ENCODE data around the gene CSTPP1. TPM values are rescaled to one million over a fixed set of nuclear protein-coding genes. Genes with fewer than 3 reads are reported as not detected.
"Not testable (repeated sequence)": the region's sequence is repeated elsewhere in the genome, so short reads cannot be mapped to it uniquely, and the experiment has no call there.

CSTPP1 gene
- total RNA-seq, 1 donor from 2014 or later, result 66.1 TPM

- Mint-ChIP-seq H3K4me3 (ENCODE audit: low read depth) (no peak overlapping the region), H3K27me3 (no peaks in the 10 kb centered on the region), H3K4me1 (ENCODE audit: low read depth) (peaks cover 15% of the 10 kb centered on the region), H3K27ac (no peak overlapping the region), H3K36me3 (ENCODE audit: insufficient read depth) (peaks cover 12% of the 10 kb centered on the region), H3K9me3 (ENCODE audit: low read depth) (peaks cover under 1% of the 10 kb centered on the region)
- TF ChIP-seq, protein P1, sequence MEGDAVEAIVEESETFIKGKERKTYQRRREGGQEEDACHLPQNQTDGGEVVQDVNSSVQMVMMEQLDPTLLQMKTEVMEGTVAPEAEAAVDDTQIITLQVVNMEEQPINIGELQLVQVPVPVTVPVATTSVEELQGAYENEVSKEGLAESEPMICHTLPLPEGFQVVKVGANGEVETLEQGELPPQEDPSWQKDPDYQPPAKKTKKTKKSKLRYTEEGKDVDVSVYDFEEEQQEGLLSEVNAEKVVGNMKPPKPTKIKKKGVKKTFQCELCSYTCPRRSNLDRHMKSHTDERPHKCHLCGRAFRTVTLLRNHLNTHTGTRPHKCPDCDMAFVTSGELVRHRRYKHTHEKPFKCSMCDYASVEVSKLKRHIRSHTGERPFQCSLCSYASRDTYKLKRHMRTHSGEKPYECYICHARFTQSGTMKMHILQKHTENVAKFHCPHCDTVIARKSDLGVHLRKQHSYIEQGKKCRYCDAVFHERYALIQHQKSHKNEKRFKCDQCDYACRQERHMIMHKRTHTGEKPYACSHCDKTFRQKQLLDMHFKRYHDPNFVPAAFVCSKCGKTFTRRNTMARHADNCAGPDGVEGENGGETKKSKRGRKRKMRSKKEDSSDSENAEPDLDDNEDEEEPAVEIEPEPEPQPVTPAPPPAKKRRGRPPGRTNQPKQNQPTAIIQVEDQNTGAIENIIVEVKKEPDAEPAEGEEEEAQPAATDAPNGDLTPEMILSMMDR (IDR thresholded peaks at IDR 0.05; ENCODE audit: unreplicated experiment), result no peak
- DNase-seq (ENCODE audit: low spot score, unreplicated experiment), result no peak
Measured at GRCh38 chr11:46984548-46984947, 48.0 kb downstream of the CSTPP1 start.

DNA sequence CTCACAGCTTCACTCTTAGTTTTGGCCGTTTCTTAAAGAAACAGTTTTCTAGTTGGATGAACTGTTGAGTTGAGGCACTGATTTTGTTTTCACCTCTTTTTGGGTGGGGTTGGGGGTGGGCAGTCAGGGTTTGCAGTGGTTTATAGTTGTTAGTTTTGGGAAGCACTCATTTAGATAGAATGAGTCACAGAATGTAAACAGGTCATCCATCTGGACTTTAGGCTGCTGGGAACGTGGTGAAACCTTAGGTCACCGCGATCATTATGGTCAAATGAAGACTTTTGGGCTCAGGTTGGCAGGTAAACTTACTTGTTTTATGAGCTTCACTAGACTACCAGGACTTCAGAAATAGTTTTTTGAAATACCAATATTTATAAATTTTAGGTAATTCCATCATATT lies 48.4 kb downstream of the CSTPP1 start:
- H3K36me3 Mint-ChIP-seq (ENCODE audit: insufficient read depth), result peaks cover 16% of the 10 kb centered on the region
- H3K4me3 Mint-ChIP-seq (ENCODE audit: low read depth), result no peak overlapping the region
- TF ChIP-seq, protein P1 (IDR thresholded peaks at IDR 0.05; ENCODE audit: unreplicated experiment), result no peak
- H3K27ac Mint-ChIP-seq, result no peak overlapping the region
- peaks cover 4% of the 10 kb centered on the region for H3K9me3 Mint-ChIP-seq (ENCODE audit: low read depth)
- peaks cover 15% of the 10 kb centered on the region for H3K4me1 Mint-ChIP-seq (ENCODE audit: low read depth)
- H3K27me3 Mint-ChIP-seq, result no peaks in the 10 kb centered on the region
- no peak for DNase-seq (ENCODE audit: low spot score, unreplicated experiment)

DNA sequence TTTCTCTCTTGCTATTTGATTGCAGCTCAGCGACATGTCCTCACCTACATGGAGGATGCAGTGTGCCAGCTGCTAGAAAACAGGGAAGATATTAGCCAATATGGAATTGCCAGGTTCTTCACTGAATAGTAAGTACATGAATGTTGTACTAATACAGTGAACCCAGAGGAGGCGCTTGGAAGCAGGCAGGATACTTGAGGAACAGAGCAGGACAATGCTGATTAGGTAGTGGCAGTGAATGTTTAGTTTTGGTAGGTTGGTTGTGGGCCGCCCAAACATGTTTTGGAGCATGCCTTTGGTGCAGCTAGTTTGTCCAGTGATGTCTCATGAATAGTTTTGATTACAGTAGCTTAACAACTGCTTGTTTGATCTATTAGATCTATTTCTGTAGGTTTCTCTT lies 50.6 kb downstream of the CSTPP1 start:
- no peak overlapping the region for H3K4me3 Mint-ChIP-seq (ENCODE audit: low read depth)
- no peak for DNase-seq (ENCODE audit: low spot score, unreplicated experiment)
- H3K36me3 Mint-ChIP-seq (ENCODE audit: insufficient read depth), result peaks cover 27% of the 10 kb centered on the region
- no peaks in the 10 kb centered on the region for H3K27me3 Mint-ChIP-seq
- H3K9me3 Mint-ChIP-seq (ENCODE audit: low read depth), result peaks cover 4% of the 10 kb centered on the region
- H3K4me1 Mint-ChIP-seq (ENCODE audit: low read depth), result peaks cover 18% of the 10 kb centered on the region
- TF ChIP-seq, protein P1 (IDR thresholded peaks at IDR 0.05; ENCODE audit: unreplicated experiment), result no peak
- H3K27ac Mint-ChIP-seq, result no peak overlapping the region

DNA sequence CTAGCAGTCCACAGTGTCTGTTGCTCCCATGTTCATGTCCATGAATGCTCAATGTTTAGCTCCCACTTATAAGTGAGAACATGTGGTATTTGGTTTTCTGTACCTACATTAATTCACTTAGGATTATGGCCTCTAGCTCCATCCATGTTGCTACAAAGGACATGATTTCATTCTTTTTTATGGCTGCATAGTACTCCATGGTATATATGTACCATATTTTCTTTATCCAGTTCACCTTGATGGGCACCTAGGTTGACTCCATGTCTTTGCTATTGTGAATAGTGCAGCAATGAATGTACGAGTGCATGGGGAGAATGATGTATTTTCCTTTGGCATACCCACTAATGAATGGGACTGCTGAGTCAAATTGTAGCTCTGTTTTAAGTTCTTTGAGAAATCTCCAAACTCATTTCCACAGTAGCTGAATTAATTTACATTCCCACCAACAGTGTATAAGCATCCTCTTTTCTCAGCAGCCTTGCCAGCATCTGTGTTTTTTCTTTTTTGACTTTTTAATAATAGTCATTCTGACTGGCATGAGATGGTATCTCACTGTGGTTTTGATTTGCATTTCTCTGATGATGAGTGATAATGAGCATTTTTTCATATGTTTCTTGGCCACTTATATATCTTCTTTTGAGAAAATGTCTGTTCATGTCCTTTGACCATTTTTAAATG lies 53.4 kb downstream of the CSTPP1 start:
- H3K36me3 Mint-ChIP-seq (ENCODE audit: insufficient read depth), result peaks cover 44% of the 10 kb centered on the region
- H3K4me3 Mint-ChIP-seq (ENCODE audit: low read depth); DNase-seq (ENCODE audit: low spot score, unreplicated experiment); H3K27me3 Mint-ChIP-seq; H3K27ac Mint-ChIP-seq: not testable (repeated sequence)
- H3K4me1 Mint-ChIP-seq (ENCODE audit: low read depth), result peaks cover 10% of the 10 kb centered on the region
- H3K9me3 Mint-ChIP-seq (ENCODE audit: low read depth), result peaks cover 14% of the 10 kb centered on the region

DNA sequence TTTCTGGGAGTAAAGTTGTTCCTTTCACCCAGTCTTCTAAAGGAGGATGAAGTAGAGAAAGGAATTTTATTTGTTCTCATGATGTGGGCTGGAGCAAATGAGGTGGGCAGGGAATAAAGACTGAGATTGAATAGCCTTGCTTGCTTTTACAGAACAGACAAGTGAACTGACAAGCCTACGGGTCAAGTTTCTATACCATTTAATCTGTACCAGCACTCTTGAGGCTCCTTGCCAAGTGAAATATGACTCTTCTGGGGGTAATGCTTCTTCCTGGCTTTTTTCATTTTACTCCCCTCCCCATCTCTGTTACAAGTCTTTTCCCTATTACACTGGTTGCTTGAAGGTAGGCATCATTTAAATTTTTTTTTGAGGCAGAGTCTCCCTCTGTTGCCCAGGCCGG lies 54.8 kb downstream of the CSTPP1 start:
- peaks cover 54% of the 10 kb centered on the region for H3K36me3 Mint-ChIP-seq (ENCODE audit: insufficient read depth)
- TF ChIP-seq, protein P1 (IDR thresholded peaks at IDR 0.05; ENCODE audit: unreplicated experiment), result no peak
- no peaks in the 10 kb centered on the region for H3K27me3 Mint-ChIP-seq
- H3K9me3 Mint-ChIP-seq (ENCODE audit: low read depth), result peaks cover 19% of the 10 kb centered on the region
- DNase-seq (ENCODE audit: low spot score, unreplicated experiment), result no peak
- peak overlapping the region; percentile 37 for H3K27ac Mint-ChIP-seq
- H3K4me1 Mint-ChIP-seq (ENCODE audit: low read depth), result peaks cover 6% of the 10 kb centered on the region
- no peak overlapping the region for H3K4me3 Mint-ChIP-seq (ENCODE audit: low read depth)

- not testable (repeated sequence) for H3K4me3 Mint-ChIP-seq (ENCODE audit: low read depth); DNase-seq (ENCODE audit: low spot score, unreplicated experiment); H3K27me3 Mint-ChIP-seq; H3K4me1 Mint-ChIP-seq (ENCODE audit: low read depth); H3K27ac Mint-ChIP-seq
- peaks cover 63% of the 10 kb centered on the region for H3K36me3 Mint-ChIP-seq (ENCODE audit: insufficient read depth)
- H3K9me3 Mint-ChIP-seq (ENCODE audit: low read depth), result peaks cover 28% of the 10 kb centered on the region
Measured at GRCh38 chr11:46992386-46992785, 55.8 kb downstream of the CSTPP1 start.

DNA sequence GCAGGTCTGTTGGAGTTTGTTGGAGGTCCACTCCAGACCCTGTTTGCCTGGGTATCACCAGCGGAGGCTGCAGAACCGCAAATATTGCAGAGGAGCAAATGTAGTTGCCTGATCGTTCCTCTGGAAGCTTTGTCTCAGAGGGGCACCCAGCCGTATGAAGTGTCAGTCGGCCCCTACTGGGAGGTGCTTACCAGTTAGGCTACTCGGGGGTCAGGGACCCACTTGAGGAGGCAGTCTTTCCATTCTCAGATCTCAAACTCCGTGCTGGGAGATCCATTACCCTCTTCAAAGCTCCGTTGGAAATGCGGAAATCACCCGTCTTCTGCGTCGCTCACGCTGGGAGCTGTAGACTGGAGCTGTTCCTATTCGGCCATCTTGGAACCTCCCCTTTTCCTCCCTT lies 61.2 kb downstream of the CSTPP1 start:
- not testable (repeated sequence) for H3K4me3 Mint-ChIP-seq (ENCODE audit: low read depth); H3K4me1 Mint-ChIP-seq (ENCODE audit: low read depth); H3K27me3 Mint-ChIP-seq; DNase-seq (ENCODE audit: low spot score, unreplicated experiment); H3K27ac Mint-ChIP-seq
- Mint-ChIP-seq H3K36me3 (ENCODE audit: insufficient read depth) (peaks cover 37% of the 10 kb centered on the region), H3K9me3 (ENCODE audit: low read depth) (peaks cover 22% of the 10 kb centered on the region)

All from progenitor cell of endocrine pancreas (in vitro differentiated cells).